Right lobe of liver (tissue), 6 donors: Measurements from ENCODE around the gene GPBAR1. TPM values are rescaled to one million over a fixed set of nuclear protein-coding genes. Genes with fewer than 3 reads are reported as not detected.

ENCODE experiments used
- ATAC-seq, 4 donors: fragments of 200-7000 bp; cut with Tn5 transposase; one replicate each; pipeline ENCODE4 v1.9.1; 2020; ENCODE audit warnings: mild to moderate bottlenecking in 4 of 4, moderate library complexity in 4 of 4
- DNase-seq, 3 donors: peaks; one replicate each; pipeline ENCODE4 v3.0.0-alpha.2; 2020
- H3K27ac ChIP-seq, 3 donors: fragments of 200-600 bp; one replicate each; pipeline ENCODE4 v1.8.0; 2022
- H3K27me3 ChIP-seq, 2 donors: fragments of 200-600 bp; one replicate each; pipeline ENCODE4 v1.8.0; 2022
- H3K36me3 ChIP-seq, 4 donors: fragments of 200-600 bp; sonication (generic) in 1 of 4; one replicate each; pipeline versions ENCODE4 v1.5.1 to v1.8.0; 2017 to 2022; ENCODE audit warnings: control low read depth in 1 of 4
- H3K4me1 ChIP-seq, 4 donors: fragments of 200-600 bp; sonication (generic) in 1 of 4; one replicate each; pipeline versions ENCODE4 v1.5.1 to v1.8.0; 2017 to 2022; ENCODE audit warnings: control low read depth in 1 of 4
- H3K4me3 ChIP-seq, 3 donors: fragments of 200-600 bp; one replicate each; pipeline ENCODE4 v1.8.0; 2022
- H3K9me3 ChIP-seq, 4 donors: fragments of 200-600 bp; sonication (generic) in 1 of 4; one replicate each; pipeline versions ENCODE4 v1.5.1 to v1.8.0; 2017 to 2022; ENCODE audit warnings: control low read depth in 1 of 4
- POLR2A ChIP-seq: fragments of 450-650 bp; IDR thresholded peaks from one replicate; pipeline ENCODE4 v1.6.1; 2017; ENCODE audit warnings: antibody characterized with exemption, mild to moderate bottlenecking
- WGBS: methylation state at CpG from one replicate; pipeline ENCODE4 v1.1.6; 2018; ENCODE audit warnings: low coverage, low lambda C conversion rate; ENCODE audit not compliant: insufficient coverage; ENCODE audit errors: missing lambda C conversion rate; 5-methylcytosine and 5-hydroxymethylcytosine counted together
- intact Hi-C, 2 donors: fragments of 100-400 bp; cut with DNase I; formaldehyde crosslinking; loops; one replicate each; pipeline versions ENCODE4 v1.11.2 to v1.14.1; 2022
- microRNA-seq, 2 donors: library from miRNA; unstranded; fragments of <30 nt; microRNA quantifications; one replicate each; pipeline ENCODE4, GENCODE V29; 2019 to 2020
- total RNA-seq, 6 experiments: library from RNA; depleted of rRNA in 2 of 6; stranded (reverse); fragments of >200 nt in 2 of 6; fragmentation: NEBNext Ultra II Directional in 3 of 6; extraction: Animal tissue kit (Norgen Biotek cat#: 25700) in 3 of 6; gene quantifications; one replicate each; pipeline versions ENCODE4 v1.1.0 to v1.2.4, GENCODE V29; 2016 to 2023
- TF ChIP-seq, protein P1 (sequence below), 4 donors: fragments of 200-600 bp in 3 of 4; fragments of 450-650 bp in 1 of 4; IDR thresholded peaks; one replicate each; pipeline versions ENCODE4 v1.5.1 to v1.8.0; 2016 to 2022; ENCODE audit warnings: antibody characterized with exemption in 4 of 4, mild to moderate bottlenecking in 2 of 4
- donor health status: DM: no; HTN: yes; CAD: no.
- donor health status: DM: no; HTN: no; CAD: no.
- donor health status: DM: no; HTN: no; CAD: no.
- donor health status: DM: no; HTN: yes; CAD: no.
- donor health status: DM: no; HTN: yes; CAD: no.

The GPBAR1 gene
- total RNA-seq, 6 experiments from 2014 or later: 0.56 to 3.2 (median 0.94) TPM

DNA sequence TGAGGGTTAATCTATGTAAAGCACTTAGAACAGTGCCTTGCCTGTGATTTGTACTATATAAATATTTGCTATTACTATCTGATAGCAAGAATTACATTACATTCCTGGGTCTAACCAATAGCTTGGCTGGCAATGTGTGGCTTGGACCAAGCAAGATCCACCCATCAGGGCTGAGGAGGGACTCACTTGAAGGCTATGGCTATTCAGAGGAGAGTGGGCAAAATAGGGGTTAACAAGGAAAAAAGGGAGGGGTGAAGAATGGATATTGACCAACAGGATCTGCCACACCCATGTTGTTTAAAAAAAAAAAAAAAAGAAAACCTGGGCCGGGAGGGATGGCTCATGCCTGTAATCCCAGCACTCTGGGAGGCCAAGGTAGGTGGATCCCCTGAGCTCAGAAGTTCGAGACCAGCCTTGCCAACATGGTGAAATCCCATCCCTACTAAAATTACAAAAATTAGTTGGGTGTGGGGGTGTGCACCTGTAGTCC is 51.5 kb downstream of the GPBAR1 start:
- H3K4me1 ChIP-seq: peaks cover 0 to 38% (median 15%) of the 10 kb centered on the region in 4 donors
- TF ChIP-seq, protein P1, sequence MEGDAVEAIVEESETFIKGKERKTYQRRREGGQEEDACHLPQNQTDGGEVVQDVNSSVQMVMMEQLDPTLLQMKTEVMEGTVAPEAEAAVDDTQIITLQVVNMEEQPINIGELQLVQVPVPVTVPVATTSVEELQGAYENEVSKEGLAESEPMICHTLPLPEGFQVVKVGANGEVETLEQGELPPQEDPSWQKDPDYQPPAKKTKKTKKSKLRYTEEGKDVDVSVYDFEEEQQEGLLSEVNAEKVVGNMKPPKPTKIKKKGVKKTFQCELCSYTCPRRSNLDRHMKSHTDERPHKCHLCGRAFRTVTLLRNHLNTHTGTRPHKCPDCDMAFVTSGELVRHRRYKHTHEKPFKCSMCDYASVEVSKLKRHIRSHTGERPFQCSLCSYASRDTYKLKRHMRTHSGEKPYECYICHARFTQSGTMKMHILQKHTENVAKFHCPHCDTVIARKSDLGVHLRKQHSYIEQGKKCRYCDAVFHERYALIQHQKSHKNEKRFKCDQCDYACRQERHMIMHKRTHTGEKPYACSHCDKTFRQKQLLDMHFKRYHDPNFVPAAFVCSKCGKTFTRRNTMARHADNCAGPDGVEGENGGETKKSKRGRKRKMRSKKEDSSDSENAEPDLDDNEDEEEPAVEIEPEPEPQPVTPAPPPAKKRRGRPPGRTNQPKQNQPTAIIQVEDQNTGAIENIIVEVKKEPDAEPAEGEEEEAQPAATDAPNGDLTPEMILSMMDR (IDR thresholded peaks at IDR 0.05): no peak
- no peak for TF ChIP-seq POLR2A
- ATAC-seq (peak; percentile 59 to 81 (median 70)), DNase-seq (no peak)
- no peaks in the 10 kb centered on the region for H3K9me3 ChIP-seq
- peak overlapping the region; percentile 40 to 85 (median 62) for H3K27ac ChIP-seq
- no peaks in the 10 kb centered on the region for H3K27me3 ChIP-seq
- 24% methylated on average over 2 of the region's 2 CpGs for WGBS
- no peak overlapping the region for H3K4me3 ChIP-seq
- intact Hi-C loops: no loop called here
- no peaks in the 10 kb centered on the region for H3K36me3 ChIP-seq

DNA sequence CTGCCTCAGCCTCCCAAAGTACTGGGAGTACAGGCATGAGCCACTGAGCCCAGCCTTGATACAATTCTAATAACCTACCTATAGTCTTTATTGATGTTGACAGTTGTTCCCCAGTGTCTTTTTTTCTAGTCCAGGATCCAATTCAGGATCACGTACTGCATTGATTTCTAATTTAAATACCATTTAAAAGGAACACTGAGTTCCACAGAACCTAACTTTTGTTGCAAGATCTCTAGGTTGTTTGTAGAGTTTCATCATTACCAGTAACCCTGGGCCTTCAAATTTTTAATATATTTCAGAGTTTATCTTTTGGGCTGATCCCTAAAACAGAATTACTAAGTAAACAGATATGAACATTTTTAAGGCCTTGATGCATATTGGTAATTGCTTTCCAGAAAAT is 52.5 kb downstream of the GPBAR1 start:
- intact Hi-C loops: no loop called here
- peak; percentile 38 to 75 (median 50) for ATAC-seq
- 22% methylated on average over 1 of the region's 1 CpG for WGBS

More for the DNA sequence above, 52.5 kb downstream of the GPBAR1 start:
- Histone ChIP-seq H3K9me3 (no peaks in the 10 kb centered on the region), H3K36me3 (no peaks in the 10 kb centered on the region), H3K27ac (peak overlapping the region; percentile 40 to 85 (median 62)), H3K27me3 (no peaks in the 10 kb centered on the region), H3K4me1 (peaks cover 0 to 38% (median 15%) of the 10 kb centered on the region in 4 donors), H3K4me3 (no peak overlapping the region)
- DNase-seq: no peak
- TF ChIP-seq, protein P1 (IDR thresholded peaks at IDR 0.05): no peak
- no peak for TF ChIP-seq POLR2A

Small RNA genes lying within 50 kb of the gene (microRNA-seq; reads per million reads assigned to microRNA genes)
- gene MIR6513: 4.9 to 7.7 reads per million in 2 donors

Other genes starting within 250 kb of the GPBAR1 start
- gene RUFY4, start 191.8 kb upstream of the GPBAR1 start, total RNA-seq: under 1 TPM in 3 of 6 experiments, not detected in 3; 0.11 to 0.55 (median 0.23) TPM
- 1 to 10 TPM in 4 of 6 experiments, under 1 TPM in 2; 0.81 to 2.6 (median 1.2) TPM for gene CXCR2, start 135.0 kb upstream of the GPBAR1 start, total RNA-seq
- gene CXCR1, start 94.1 kb upstream of the GPBAR1 start, total RNA-seq: 1 to 10 TPM in 2 of 6 experiments, under 1 TPM in 4; 0.40 to 1.6 (median 0.74) TPM
- gene ARPC2, start 43.8 kb upstream of the GPBAR1 start, total RNA-seq: 100 to 1,000 TPM in 1 of 6 experiments, 10 to 100 TPM in 5; 54.9 to 110 (median 78.1) TPM
- gene AAMP, start 9.1 kb downstream of the GPBAR1 start, total RNA-seq: 10 to 100 TPM; 40.0 to 99.5 (median 45.2) TPM
- 100 to 1,000 TPM in 4 of 6 experiments, 10 to 100 TPM in 2; 78.5 to 137 (median 115) TPM for gene PNKD, start 9.5 kb downstream of the GPBAR1 start, total RNA-seq
- gene TMBIM1, start 31.5 kb downstream of the GPBAR1 start, total RNA-seq: 100 to 1,000 TPM; 101 to 160 (median 126) TPM
- not detected for gene CATIP, start 95.8 kb downstream of the GPBAR1 start, total RNA-seq
- gene SLC11A1, start 121.3 kb downstream of the GPBAR1 start, total RNA-seq: 10 to 100 TPM in 3 of 6 experiments, 1 to 10 TPM in 3; 4.2 to 13.2 (median 11.0) TPM
- 10 to 100 TPM; 55.1 to 95.9 (median 75.6) TPM for gene CTDSP1, start 138.9 kb downstream of the GPBAR1 start, total RNA-seq
- gene VIL1, start 158.1 kb downstream of the GPBAR1 start, total RNA-seq: 100 to 1,000 TPM in 1 of 6 experiments, 10 to 100 TPM in 2, 1 to 10 TPM in 3; 2.1 to 118 (median 19.1) TPM